ENCODE results near the gene GBP5.
"Not testable (repeated sequence)": the region's sequence is repeated elsewhere in the genome, so short reads cannot be mapped to it uniquely, and the experiment has no call there.

The GBP5 gene

GRCh38 chr1:89272269-89273041 is at the start of gene GBP5:
GBP5 (minus strand) TSS chr1:89272860; CDS start chr1:89269555, 3,305 bp downstream.
- H3K4me1 ChIP-seq (ENCODE audit: control insufficient read depth, low read depth, low read length); H3K36me3 ChIP-seq (ENCODE audit: control insufficient read depth, low read depth, low read length); H3K27me3 ChIP-seq (ENCODE audit: control insufficient read depth, insufficient read depth, low read length); H3K27ac ChIP-seq (ENCODE audit: low read length); H3K9me3 ChIP-seq (ENCODE audit: control insufficient read depth, low read depth, low read length); H3K4me3 ChIP-seq (ENCODE audit: low read length); H3K9ac ChIP-seq (ENCODE audit: low read length): not testable (repeated sequence)

GRCh38 chr1:89322402-89322801 is 49.7 kb upstream of the GBP5 start:
- Histone ChIP-seq H3K27ac (ENCODE audit: low read length) (no peak overlapping the region), H3K27me3 (ENCODE audit: control insufficient read depth, insufficient read depth, low read length) (no peaks in the 10 kb centered on the region), H3K36me3 (ENCODE audit: control insufficient read depth, low read depth, low read length) (no peaks in the 10 kb centered on the region), H3K9ac (ENCODE audit: low read length) (no peak overlapping the region), H3K9me3 (ENCODE audit: control insufficient read depth, low read depth, low read length) (peaks cover 9% of the 10 kb centered on the region), H3K4me1 (ENCODE audit: control insufficient read depth, low read depth, low read length) (peaks cover 8% of the 10 kb centered on the region), H3K4me3 (ENCODE audit: low read length) (no peak overlapping the region)

- Histone ChIP-seq H3K27ac (ENCODE audit: low read length) (no peak overlapping the region), H3K9me3 (ENCODE audit: control insufficient read depth, low read depth, low read length) (no peaks in the 10 kb centered on the region), H3K9ac (ENCODE audit: low read length) (no peak overlapping the region), H3K27me3 (ENCODE audit: control insufficient read depth, insufficient read depth, low read length) (no peaks in the 10 kb centered on the region), H3K4me3 (ENCODE audit: low read length) (no peak overlapping the region), H3K4me1 (ENCODE audit: control insufficient read depth, low read depth, low read length) (no peaks in the 10 kb centered on the region), H3K36me3 (ENCODE audit: control insufficient read depth, low read depth, low read length) (no peaks in the 10 kb centered on the region)
These were observed 39.9 kb upstream of the GBP5 start for GRCh38 chr1:89312572-89312971.

GRCh38 chr1:89311757-89312156 is 39.1 kb upstream of the GBP5 start:
- Histone ChIP-seq H3K27ac (ENCODE audit: low read length) (no peak overlapping the region), H3K9ac (ENCODE audit: low read length) (no peak overlapping the region)

GRCh38 chr1:89310976-89311375 is 38.3 kb upstream of the GBP5 start:
- Histone ChIP-seq H3K27ac (ENCODE audit: low read length) (no peak overlapping the region), H3K27me3 (ENCODE audit: control insufficient read depth, insufficient read depth, low read length) (no peaks in the 10 kb centered on the region), H3K9me3 (ENCODE audit: control insufficient read depth, low read depth, low read length) (no peaks in the 10 kb centered on the region), H3K4me1 (ENCODE audit: control insufficient read depth, low read depth, low read length) (no peaks in the 10 kb centered on the region), H3K4me3 (ENCODE audit: low read length) (no peak overlapping the region), H3K36me3 (ENCODE audit: control insufficient read depth, low read depth, low read length) (no peaks in the 10 kb centered on the region), H3K9ac (ENCODE audit: low read length) (no peak overlapping the region)

More at GRCh38 chr1:89311757-89312156, 39.1 kb upstream of the GBP5 start:
- no peaks in the 10 kb centered on the region for H3K36me3 ChIP-seq (ENCODE audit: control insufficient read depth, low read depth, low read length)
- H3K9me3 ChIP-seq (ENCODE audit: control insufficient read depth, low read depth, low read length) = no peaks in the 10 kb centered on the region
- no peak overlapping the region for H3K4me3 ChIP-seq (ENCODE audit: low read length)
- no peaks in the 10 kb centered on the region for H3K4me1 ChIP-seq (ENCODE audit: control insufficient read depth, low read depth, low read length)
- H3K27me3 ChIP-seq (ENCODE audit: control insufficient read depth, insufficient read depth, low read length) = no peaks in the 10 kb centered on the region

- Histone ChIP-seq H3K36me3 (ENCODE audit: control insufficient read depth, low read depth, low read length) (no peaks in the 10 kb centered on the region), H3K4me1 (ENCODE audit: control insufficient read depth, low read depth, low read length) (no peaks in the 10 kb centered on the region), H3K27me3 (ENCODE audit: control insufficient read depth, insufficient read depth, low read length) (no peaks in the 10 kb centered on the region), H3K9ac (ENCODE audit: low read length) (no peak overlapping the region), H3K27ac (ENCODE audit: low read length) (no peak overlapping the region), H3K9me3 (ENCODE audit: control insufficient read depth, low read depth, low read length) (no peaks in the 10 kb centered on the region), H3K4me3 (ENCODE audit: low read length) (no peak overlapping the region)
These were observed 37.8 kb upstream of the GBP5 start for GRCh38 chr1:89310505-89310904.

- no peak overlapping the region for H3K27ac ChIP-seq (ENCODE audit: low read length)
- no peaks in the 10 kb centered on the region for H3K27me3 ChIP-seq (ENCODE audit: control insufficient read depth, insufficient read depth, low read length)
- no peak overlapping the region for H3K9ac ChIP-seq (ENCODE audit: low read length)
These were observed 37.2 kb upstream of the GBP5 start for GRCh38 chr1:89309828-89310227.

GRCh38 chr1:89306273-89306672 is 33.6 kb upstream of the GBP5 start:
- Histone ChIP-seq H3K36me3 (ENCODE audit: control insufficient read depth, low read depth, low read length) (no peaks in the 10 kb centered on the region), H3K9ac (ENCODE audit: low read length) (no peak overlapping the region), H3K27ac (ENCODE audit: low read length) (no peak overlapping the region), H3K27me3 (ENCODE audit: control insufficient read depth, insufficient read depth, low read length) (no peaks in the 10 kb centered on the region), H3K4me1 (ENCODE audit: control insufficient read depth, low read depth, low read length) (no peaks in the 10 kb centered on the region), H3K9me3 (ENCODE audit: control insufficient read depth, low read depth, low read length) (no peaks in the 10 kb centered on the region), H3K4me3 (ENCODE audit: low read length) (no peak overlapping the region)

More at GRCh38 chr1:89309828-89310227, 37.2 kb upstream of the GBP5 start:
- H3K36me3 ChIP-seq (ENCODE audit: control insufficient read depth, low read depth, low read length) = no peaks in the 10 kb centered on the region
- H3K4me3 ChIP-seq (ENCODE audit: low read length) = no peak overlapping the region
- no peaks in the 10 kb centered on the region for H3K9me3 ChIP-seq (ENCODE audit: control insufficient read depth, low read depth, low read length)
- no peaks in the 10 kb centered on the region for H3K4me1 ChIP-seq (ENCODE audit: control insufficient read depth, low read depth, low read length)

GRCh38 chr1:89305493-89305892 is 32.8 kb upstream of the GBP5 start:
- Histone ChIP-seq H3K27ac (ENCODE audit: low read length) (no peak overlapping the region), H3K9me3 (ENCODE audit: control insufficient read depth, low read depth, low read length) (no peaks in the 10 kb centered on the region), H3K4me3 (ENCODE audit: low read length) (no peak overlapping the region), H3K9ac (ENCODE audit: low read length) (no peak overlapping the region), H3K36me3 (ENCODE audit: control insufficient read depth, low read depth, low read length) (no peaks in the 10 kb centered on the region), H3K4me1 (ENCODE audit: control insufficient read depth, low read depth, low read length) (no peaks in the 10 kb centered on the region), H3K27me3 (ENCODE audit: control insufficient read depth, insufficient read depth, low read length) (no peaks in the 10 kb centered on the region)

- no peaks in the 10 kb centered on the region for H3K27me3 ChIP-seq (ENCODE audit: control insufficient read depth, insufficient read depth, low read length)
- H3K4me3 ChIP-seq (ENCODE audit: low read length) = no peak overlapping the region
- H3K9ac ChIP-seq (ENCODE audit: low read length) = no peak overlapping the region
- no peaks in the 10 kb centered on the region for H3K36me3 ChIP-seq (ENCODE audit: control insufficient read depth, low read depth, low read length)
- no peaks in the 10 kb centered on the region for H3K9me3 ChIP-seq (ENCODE audit: control insufficient read depth, low read depth, low read length)
- no peaks in the 10 kb centered on the region for H3K4me1 ChIP-seq (ENCODE audit: control insufficient read depth, low read depth, low read length)
- no peak overlapping the region for H3K27ac ChIP-seq (ENCODE audit: low read length)
These were observed 32.0 kb upstream of the GBP5 start for GRCh38 chr1:89304572-89305230.

- H3K9ac ChIP-seq (ENCODE audit: low read length) = no peak overlapping the region
- no peak overlapping the region for H3K4me3 ChIP-seq (ENCODE audit: low read length)
- H3K36me3 ChIP-seq (ENCODE audit: control insufficient read depth, low read depth, low read length) = no peaks in the 10 kb centered on the region
- H3K4me1 ChIP-seq (ENCODE audit: control insufficient read depth, low read depth, low read length) = no peaks in the 10 kb centered on the region
- H3K27me3 ChIP-seq (ENCODE audit: control insufficient read depth, insufficient read depth, low read length) = no peaks in the 10 kb centered on the region
- no peaks in the 10 kb centered on the region for H3K9me3 ChIP-seq (ENCODE audit: control insufficient read depth, low read depth, low read length)
- H3K27ac ChIP-seq (ENCODE audit: low read length) = no peak overlapping the region
These were observed 30.2 kb upstream of the GBP5 start for GRCh38 chr1:89302697-89303332.

Measured in iPS-18a (cell line).